Thoracic aorta (tissue), 2 donors: ENCODE measurements around the gene STK36. TPM values are rescaled to one million over a fixed set of nuclear protein-coding genes. Genes with fewer than 3 reads are reported as not detected.

ENCODE experiments used
- ATAC-seq: fragments of 150-250 bp; one replicate; pipeline ENCODE4 v1.8.0; 2017; ENCODE audit warnings: low read depth; ENCODE audit not compliant: insufficient number of reproducible peaks, low FRiP score
- DNase-seq: peaks from one replicate; pipeline ENCODE4 v3.0.0-alpha.2; 2020; ENCODE audit warnings: low spot score
- H3K27ac ChIP-seq, 2 donors: fragments of 200-600 bp; sonication (generic); 1 replicate in 1 of 2; 2 replicates in 1 of 2; pipeline ENCODE4 v1.5.1; 2016; ENCODE audit warnings: mild to moderate bottlenecking in 2 of 2, moderate library complexity in 2 of 2
- H3K27me3 ChIP-seq: fragments of 200-600 bp; sonication (generic); replicated peaks from 2 replicates; pipeline ENCODE4 v1.6.0; 2016; ENCODE audit warnings: mild to moderate bottlenecking; ENCODE audit not compliant: insufficient read depth
- H3K36me3 ChIP-seq: fragments of 200-600 bp; sonication (generic); one replicate; pipeline ENCODE4 v1.5.1; 2016
- H3K4me1 ChIP-seq, 2 donors: fragments of 200-600 bp; sonication (generic); 1 replicate in 1 of 2; 2 replicates in 1 of 2; pipeline versions ENCODE4 v1.5.1 to v1.6.0; 2016; ENCODE audit warnings: low read depth in 2 of 2, mild to moderate bottlenecking in 1 of 2; ENCODE audit not compliant: control insufficient read depth in 1 of 2
- H3K4me3 ChIP-seq: fragments of 200-600 bp; sonication (generic); 2 replicates; pipeline ENCODE4 v1.5.1; 2016; ENCODE audit warnings: mild to moderate bottlenecking
- H3K9me3 ChIP-seq: fragments of 200-600 bp; sonication (generic); 2 replicates; pipeline ENCODE4 v1.5.1; 2016
- CTCF ChIP-seq: fragments of 200-600 bp; sonication (generic); IDR thresholded peaks from one replicate; pipeline ENCODE4 v1.5.1; 2019; ENCODE audit warnings: antibody characterized with exemption
- total RNA-seq, 2 donors: library from RNA; depleted of rRNA; stranded (reverse); fragments of >200 nt; gene quantifications; one replicate each; pipeline versions ENCODE4 v1.1.0 to v1.2.3, GENCODE V29; 2016

The STK36 gene, protein sequence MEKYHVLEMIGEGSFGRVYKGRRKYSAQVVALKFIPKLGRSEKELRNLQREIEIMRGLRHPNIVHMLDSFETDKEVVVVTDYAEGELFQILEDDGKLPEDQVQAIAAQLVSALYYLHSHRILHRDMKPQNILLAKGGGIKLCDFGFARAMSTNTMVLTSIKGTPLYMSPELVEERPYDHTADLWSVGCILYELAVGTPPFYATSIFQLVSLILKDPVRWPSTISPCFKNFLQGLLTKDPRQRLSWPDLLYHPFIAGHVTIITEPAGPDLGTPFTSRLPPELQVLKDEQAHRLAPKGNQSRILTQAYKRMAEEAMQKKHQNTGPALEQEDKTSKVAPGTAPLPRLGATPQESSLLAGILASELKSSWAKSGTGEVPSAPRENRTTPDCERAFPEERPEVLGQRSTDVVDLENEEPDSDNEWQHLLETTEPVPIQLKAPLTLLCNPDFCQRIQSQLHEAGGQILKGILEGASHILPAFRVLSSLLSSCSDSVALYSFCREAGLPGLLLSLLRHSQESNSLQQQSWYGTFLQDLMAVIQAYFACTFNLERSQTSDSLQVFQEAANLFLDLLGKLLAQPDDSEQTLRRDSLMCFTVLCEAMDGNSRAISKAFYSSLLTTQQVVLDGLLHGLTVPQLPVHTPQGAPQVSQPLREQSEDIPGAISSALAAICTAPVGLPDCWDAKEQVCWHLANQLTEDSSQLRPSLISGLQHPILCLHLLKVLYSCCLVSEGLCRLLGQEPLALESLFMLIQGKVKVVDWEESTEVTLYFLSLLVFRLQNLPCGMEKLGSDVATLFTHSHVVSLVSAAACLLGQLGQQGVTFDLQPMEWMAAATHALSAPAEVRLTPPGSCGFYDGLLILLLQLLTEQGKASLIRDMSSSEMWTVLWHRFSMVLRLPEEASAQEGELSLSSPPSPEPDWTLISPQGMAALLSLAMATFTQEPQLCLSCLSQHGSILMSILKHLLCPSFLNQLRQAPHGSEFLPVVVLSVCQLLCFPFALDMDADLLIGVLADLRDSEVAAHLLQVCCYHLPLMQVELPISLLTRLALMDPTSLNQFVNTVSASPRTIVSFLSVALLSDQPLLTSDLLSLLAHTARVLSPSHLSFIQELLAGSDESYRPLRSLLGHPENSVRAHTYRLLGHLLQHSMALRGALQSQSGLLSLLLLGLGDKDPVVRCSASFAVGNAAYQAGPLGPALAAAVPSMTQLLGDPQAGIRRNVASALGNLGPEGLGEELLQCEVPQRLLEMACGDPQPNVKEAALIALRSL (N-terminal part only)
- 10 to 100 TPM; 26.0 to 55.4 TPM for total RNA-seq

DNA sequence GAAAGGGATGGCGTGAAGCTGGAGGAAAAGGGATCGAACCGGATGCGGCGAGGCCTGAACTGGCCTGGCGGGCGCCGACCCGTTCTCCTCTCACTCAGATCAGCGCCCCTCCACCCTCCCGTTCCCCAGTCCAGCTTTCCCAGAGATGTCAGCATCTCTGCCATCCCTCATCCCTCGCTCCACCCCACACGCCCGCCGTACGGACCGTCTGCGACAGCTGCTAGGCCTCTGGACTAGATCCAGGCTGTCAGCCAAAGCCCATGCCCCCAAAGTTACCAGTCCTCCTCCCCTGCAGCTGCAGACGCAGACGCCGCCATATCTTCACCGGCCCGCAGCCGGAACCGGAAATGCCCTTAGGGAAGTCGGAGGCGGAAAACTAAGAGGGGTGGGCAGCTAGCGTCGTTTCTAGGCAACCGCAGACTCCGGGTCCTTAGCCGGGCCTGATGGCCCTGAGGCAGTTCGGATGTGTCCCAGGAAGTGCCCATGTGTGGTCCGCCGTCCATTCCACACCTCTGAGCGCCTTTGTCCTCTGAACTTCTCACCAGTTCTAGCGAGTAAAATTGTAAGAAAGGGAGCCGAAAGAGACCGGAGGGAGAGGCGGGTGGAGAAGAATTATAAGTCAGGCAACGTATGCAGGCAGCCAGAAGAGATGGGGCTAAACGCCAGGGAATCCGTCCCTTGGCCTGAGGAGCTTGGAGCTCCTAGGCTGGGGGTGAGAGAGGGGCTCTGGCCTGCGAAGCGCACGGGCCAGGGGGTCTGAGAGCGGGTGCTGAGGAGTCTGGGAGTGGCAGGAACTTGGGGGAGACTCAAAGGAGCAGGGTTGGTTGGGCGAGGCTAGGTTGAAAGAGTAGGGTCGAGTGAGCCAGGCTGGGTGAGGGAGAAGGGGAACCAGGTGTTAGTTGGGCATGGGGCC is at the start of gene STK36, which contains the start of gene RNF25:
Gene STK36 (plus strand): TSS at position 433 of the 913 bp plus-strand sequence. CDS start 744 bp downstream, outside the sequence.
Gene RNF25 (minus strand): TSS at position 349 of the 913 bp plus-strand sequence. CDS start 32 bp downstream, at position 317.
- TF ChIP-seq CTCF, result no peak
- Histone ChIP-seq H3K9me3 (no peaks in the 10 kb centered on the region), H3K27ac (peak within 1 kb of the TSS; percentile 82 to 88), H3K4me1 (peaks cover 12 to 18% of the 10 kb centered on the region in 2 donors), H3K36me3 (peaks cover 16% of the 10 kb centered on the region), H3K4me3 (peak within 1 kb of the TSS; percentile 95), H3K27me3 (no peaks in the 10 kb centered on the region)
- ATAC-seq, result peak; percentile 77
- peak; percentile 64 for DNase-seq

GRCh38 chr2:218622606-218623365 is 49.1 kb upstream of the STK36 start:
- Histone ChIP-seq H3K9me3 (no peaks in the 10 kb centered on the region), H3K27ac (no peak overlapping the region)
- no peak for ATAC-seq

DNA sequence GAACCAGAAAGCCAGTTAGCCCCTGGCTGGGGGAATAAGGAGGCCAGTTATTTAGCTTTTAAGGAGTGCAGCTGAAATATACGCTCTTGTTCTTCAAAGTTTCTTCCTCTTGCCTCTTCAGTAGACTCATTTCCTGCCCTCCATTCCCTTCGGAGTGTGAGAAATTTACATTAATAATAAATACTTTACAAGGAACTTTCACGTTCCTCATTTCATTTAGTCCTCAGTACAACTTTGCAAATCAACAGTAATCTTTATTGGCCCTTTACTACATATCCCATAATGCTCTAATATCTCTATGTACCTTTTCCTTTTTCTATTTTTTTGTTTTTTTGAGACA is 48.5 kb upstream of the STK36 start:
- H3K4me3 ChIP-seq, result no peak overlapping the region
- no peaks in the 10 kb centered on the region for H3K36me3 ChIP-seq
- DNase-seq, result no peak
- no peaks in the 10 kb centered on the region for H3K4me1 ChIP-seq
- H3K9me3 ChIP-seq, result no peaks in the 10 kb centered on the region
- no peak for ATAC-seq
- no peak for TF ChIP-seq CTCF
- no peaks in the 10 kb centered on the region for H3K27me3 ChIP-seq
- no peak overlapping the region for H3K27ac ChIP-seq

More at GRCh38 chr2:218622606-218623365, 49.1 kb upstream of the STK36 start:
- Histone ChIP-seq H3K4me1 (no peaks in the 10 kb centered on the region), H3K27me3 (no peaks in the 10 kb centered on the region), H3K36me3 (no peaks in the 10 kb centered on the region), H3K4me3 (no peak overlapping the region)
- TF ChIP-seq CTCF, result no peak
- DNase-seq, result no peak

GRCh38 chr2:218626369-218626768 is 45.5 kb upstream of the STK36 start:
- Histone ChIP-seq H3K9me3 (no peaks in the 10 kb centered on the region), H3K4me1 (no peaks in the 10 kb centered on the region), H3K27me3 (no peaks in the 10 kb centered on the region), H3K36me3 (no peaks in the 10 kb centered on the region), H3K27ac (no peak overlapping the region), H3K4me3 (no peak overlapping the region)
- no peak for TF ChIP-seq CTCF
- no peak for ATAC-seq
- no peak for DNase-seq
